Activated CD4-positive, alpha-beta T cell treated with anti-CD3 and anti-CD28 coated beads for 36 hours (primary cell): ENCODE results near the gene EPHB1. TPM values are rescaled to one million over a fixed set of nuclear protein-coding genes. Genes with fewer than 3 reads are reported as not detected.

ENCODE experiments used
- total RNA-seq, 2 experiments: library from RNA; stranded (reverse); gene quantifications; one replicate each; pipeline ENCODE4 v1.2.3, GENCODE V29; 2021

The EPHB1 gene
- total RNA-seq, 2 experiments from 2014 or later: 0.60 to 0.98 TPM

Other genes with a start within 250 kb of the EPHB1 start
- gene KY, start 144.2 kb upstream of the EPHB1 start, total RNA-seq: not detected